DMS114 treated with DMSO at 0.1 percent for 48 hours (cell line): ENCODE measurements around the gene ARMC7.
A peak's percentile ranks its signal among the peaks of the same experiment; 100 is the strongest.
"Not testable (repeated sequence)": the region's sequence is repeated elsewhere in the genome, so short reads cannot be mapped to it uniquely, and the experiment has no call there.

Experiments used
- DNase-seq: peaks from one replicate; lab custom pipeline; 2025; ENCODE audit not compliant: unreplicated experiment; lab: John Stamatoyannopoulos, UW

Gene ARMC7

GRCh38 chr17:75152523-75152921 is 42.8 kb downstream of the ARMC7 start:
- no peak for DNase-seq

GRCh38 chr17:75152922-75153779 is 43.4 kb downstream of the ARMC7 start:
- no peak for DNase-seq

- DNase-seq, result no peak
These were observed 44.0 kb downstream of the ARMC7 start for GRCh38 chr17:75153780-75154194.

- peak; percentile 91 for DNase-seq
These were observed 44.7 kb downstream of the ARMC7 start, which contains the start of gene JPT1 for GRCh38 chr17:75154195-75155106. JPT1 (minus strand) TSS chr17:75154512; CDS start chr17:75154397, 115 bp downstream.

GRCh38 chr17:75155191-75155601 is 45.4 kb downstream of the ARMC7 start:
- no peak for DNase-seq

- DNase-seq, result not testable (repeated sequence)
These were observed 48.7 kb downstream of the ARMC7 start for GRCh38 chr17:75158480-75158879.

- DNase-seq, result no peak
These were observed 49.6 kb downstream of the ARMC7 start for GRCh38 chr17:75159196-75160031.

- DNase-seq, result no peak
These were observed 50.4 kb downstream of the ARMC7 start for GRCh38 chr17:75160211-75160610.

- no peak for DNase-seq
These were observed 53.3 kb downstream of the ARMC7 start for GRCh38 chr17:75163074-75163473.

GRCh38 chr17:75164606-75165005 is 54.8 kb downstream of the ARMC7 start:
- not testable (repeated sequence) for DNase-seq

- no peak for DNase-seq
These were observed 59.2 kb downstream of the ARMC7 start for GRCh38 chr17:75168998-75169397.

- DNase-seq, result no peak
These were observed 63.8 kb downstream of the ARMC7 start for GRCh38 chr17:75173526-75173925.

- no peak for DNase-seq
These were observed 65.2 kb downstream of the ARMC7 start for GRCh38 chr17:75174996-75175395.

- no peak for DNase-seq
These were observed 66.9 kb downstream of the ARMC7 start for GRCh38 chr17:75176625-75177024.

GRCh38 chr17:75178453-75178852 is 68.7 kb downstream of the ARMC7 start:
- no peak for DNase-seq
